ENCODE measurements around the gene PIEZO1.

DNA sequence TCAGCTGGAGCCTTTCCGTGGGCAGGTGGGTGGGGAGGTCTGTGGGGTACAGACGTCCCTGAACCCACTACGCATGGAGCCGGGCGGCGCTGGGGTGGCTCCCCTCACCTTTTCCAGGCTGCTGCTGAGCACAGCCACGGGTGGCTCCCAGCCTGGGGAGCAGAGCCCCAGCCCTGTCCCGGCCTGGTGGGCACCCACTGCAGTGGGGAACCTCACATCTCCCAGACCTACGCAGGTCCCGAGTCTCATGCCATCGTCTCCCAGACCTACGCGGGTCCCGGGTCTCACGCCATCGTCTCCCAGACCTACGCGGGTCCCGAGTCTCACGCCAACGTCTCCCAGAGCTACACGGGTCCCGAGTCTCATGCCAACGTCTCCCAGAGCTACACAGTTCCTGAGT lies 43.7 kb upstream of the PIEZO1 start:
- TF ChIP-seq GATA2 (IDR thresholded peaks at IDR 0.05; ENCODE audit: low read depth, low read length) (no peak), GATA3 (IDR thresholded peaks at IDR 0.05; ENCODE audit: low read depth, low read length) (no peak)
